HUDEP-2 (cell line): ENCODE data around the gene TLR2.
"Not testable (repeated sequence)": the region's sequence is repeated elsewhere in the genome, so short reads cannot be mapped to it uniquely, and the experiment has no call there.

ENCODE experiments used
- DNase-seq, 76 experiments: peaks; one replicate each; lab custom pipeline; 2025; ENCODE audit not compliant: unreplicated experiment in 76 of 76; lab: John Stamatoyannopoulos, UW

TLR2 gene

GRCh38 chr4:153661215-153661822, 22.8 kb upstream of the TLR2 start:
- no peak for DNase-seq

GRCh38 chr4:153661908-153662307, 22.2 kb upstream of the TLR2 start:
- no peak for DNase-seq

GRCh38 chr4:153663667-153664066, 20.4 kb upstream of the TLR2 start:
- DNase-seq = no peak

- not testable (repeated sequence) for DNase-seq
Observed at GRCh38 chr4:153666505-153666904, 17.6 kb upstream of the TLR2 start.

GRCh38 chr4:153668647-153669046, 15.4 kb upstream of the TLR2 start:
- no peak for DNase-seq

- DNase-seq = no peak
Observed at GRCh38 chr4:153669838-153670237, 14.2 kb upstream of the TLR2 start.

- DNase-seq = no peak
Observed at GRCh38 chr4:153676486-153676885, 7.6 kb upstream of the TLR2 start.

GRCh38 chr4:153676984-153677383, 7.1 kb upstream of the TLR2 start:
- no peak for DNase-seq

GRCh38 chr4:153679486-153679885, 4.6 kb upstream of the TLR2 start:
- no peak for DNase-seq

- DNase-seq = no peak
Observed at GRCh38 chr4:153683763-153684181, 308 bp upstream of the TLR2 start.

- no peak for DNase-seq
Observed at GRCh38 chr4:153684971-153685371, 891 bp downstream of the TLR2 start.

GRCh38 chr4:153704522-153704921, 20.4 kb downstream of the TLR2 start:
- DNase-seq = no peak

- no peak for DNase-seq
Observed at GRCh38 chr4:153705743-153706468, 21.8 kb downstream of the TLR2 start.

- DNase-seq = no peak
Observed at GRCh38 chr4:153706519-153706918, 22.4 kb downstream of the TLR2 start.

- DNase-seq = no peak
Observed at GRCh38 chr4:153710681-153711080, 26.6 kb downstream of the TLR2 start.

GRCh38 chr4:153713866-153714646, 30.0 kb downstream of the TLR2 start:
- DNase-seq = no peak

- no peak for DNase-seq
Observed at GRCh38 chr4:153722036-153722435, 38.0 kb downstream of the TLR2 start.

GRCh38 chr4:153724606-153725005, 40.5 kb downstream of the TLR2 start:
- no peak for DNase-seq

- no peak for DNase-seq
Observed at GRCh38 chr4:153725136-153725830, 41.2 kb downstream of the TLR2 start.

GRCh38 chr4:153725831-153726154, 41.7 kb downstream of the TLR2 start:
- no peak for DNase-seq

GRCh38 chr4:153728151-153728550, 44.1 kb downstream of the TLR2 start:
- no peak for DNase-seq
